Neuronal stem cell (in vitro differentiated cells): ENCODE results near the gene PAK3.

Experiments
- DNase-seq: peaks from one replicate; pipeline ENCODE4 v3.0.0-alpha.2; 2013; ENCODE audit warnings: low spot score
- H2AFZ ChIP-seq: one replicate; pipeline ENCODE4 v1.6.1; 2013; ENCODE audit warnings: mild to moderate bottlenecking, low read length, inconsistent platforms
- H2AK5ac ChIP-seq: 2 replicates; pipeline ENCODE4 v1.6.1; 2013; ENCODE audit warnings: low read depth, mild to moderate bottlenecking, inconsistent platforms, low read length, moderate library complexity, mixed read lengths
- H2BK120ac ChIP-seq: 2 replicates; pipeline ENCODE4 v1.6.1; 2013; ENCODE audit warnings: low read depth, mild to moderate bottlenecking, inconsistent platforms, low read length, moderate library complexity, mixed read lengths
- H2BK12ac ChIP-seq: one replicate; pipeline ENCODE4 v1.6.1; 2013; ENCODE audit warnings: low read length, inconsistent platforms
- H2BK15ac ChIP-seq: 2 replicates; pipeline ENCODE4 v1.6.1; 2013; ENCODE audit warnings: mild to moderate bottlenecking, low read length, inconsistent platforms, mixed read lengths
- H2BK5ac ChIP-seq: one replicate; pipeline ENCODE4 v1.6.1; 2013; ENCODE audit warnings: inconsistent platforms, mild to moderate bottlenecking, low read length, moderate library complexity
- H3K14ac ChIP-seq: one replicate; pipeline ENCODE4 v1.6.1; 2013; ENCODE audit warnings: low read length, inconsistent platforms
- H3K18ac ChIP-seq: 2 replicates; pipeline ENCODE4 v1.6.1; 2013; ENCODE audit warnings: low read length, inconsistent platforms
- H3K23ac ChIP-seq: 2 replicates; pipeline ENCODE4 v1.6.1; 2013; ENCODE audit warnings: low read depth, mild to moderate bottlenecking, mixed read lengths, low read length, inconsistent platforms; ENCODE audit not compliant: poor library complexity
- H3K27ac ChIP-seq: replicated peaks from 3 replicates; pipeline ENCODE4 v1.5.1; 2013; ENCODE audit warnings: low read length, inconsistent platforms
- H3K27me3 ChIP-seq, 3 experiments: 2 replicates each; pipeline ENCODE4 v1.6.1; 2013; ENCODE audit warnings: low read length in 3 of 3, mild to moderate bottlenecking in 2 of 3, inconsistent platforms in 1 of 3, low read depth in 1 of 3, mixed read lengths in 1 of 3, moderate library complexity in 1 of 3; ENCODE audit not compliant: control insufficient read depth in 3 of 3, insufficient read depth in 3 of 3
- H3K36me3 ChIP-seq, 2 donors: replicated peaks in 1 of 2; 2 replicates each; pipeline ENCODE4 v1.6.1; 2013; ENCODE audit warnings: low read length in 2 of 2; ENCODE audit not compliant: control insufficient read depth in 2 of 2, insufficient read depth in 2 of 2
- H3K4ac ChIP-seq: 2 replicates; pipeline ENCODE4 v1.6.1; 2013; ENCODE audit warnings: inconsistent platforms, mild to moderate bottlenecking, low read length, moderate library complexity
- H3K4me1 ChIP-seq, 2 donors: 1 replicate in 1 of 2; 2 replicates in 1 of 2; pipeline ENCODE4 v1.6.1; 2013; ENCODE audit warnings: low read length in 2 of 2, low read depth in 1 of 2; ENCODE audit not compliant: control insufficient read depth in 2 of 2, insufficient read depth in 1 of 2
- H3K4me2 ChIP-seq: one replicate; pipeline ENCODE4 v1.6.1; 2013; ENCODE audit warnings: mild to moderate bottlenecking, low read length, inconsistent platforms; ENCODE audit not compliant: insufficient read depth, poor library complexity, severe bottlenecking
- H3K4me3 ChIP-seq, 2 donors: 2 replicates each; pipeline ENCODE4 v1.5.1; 2013; ENCODE audit warnings: low read length in 2 of 2, mild to moderate bottlenecking in 2 of 2, inconsistent platforms in 1 of 2, moderate library complexity in 1 of 2
- H3K79me1 ChIP-seq: one replicate; pipeline ENCODE4 v1.6.1; 2013; ENCODE audit warnings: low read depth, mild to moderate bottlenecking, inconsistent platforms, low read length, moderate library complexity
- H3K9ac ChIP-seq: one replicate; pipeline ENCODE4 v1.6.1; 2013; ENCODE audit warnings: mild to moderate bottlenecking, low read depth, low read length, inconsistent platforms; ENCODE audit not compliant: poor library complexity
- H3K9me3 ChIP-seq, 2 donors: replicated peaks in 1 of 2; 2 replicates each; pipeline versions ENCODE3 to v1.6.1; 2013; ENCODE audit warnings: low read length in 2 of 2, mild to moderate bottlenecking in 2 of 2, inconsistent platforms in 1 of 2, low read depth in 1 of 2, mixed read lengths in 1 of 2, moderate library complexity in 1 of 2; ENCODE audit not compliant: control insufficient read depth in 2 of 2, insufficient read depth in 1 of 2
- H4K8ac ChIP-seq: one replicate; pipeline ENCODE4 v1.6.1; 2013; ENCODE audit warnings: low read depth, mild to moderate bottlenecking, inconsistent platforms, low read length, moderate library complexity
- H4K91ac ChIP-seq: one replicate; pipeline ENCODE4 v1.6.1; 2013; ENCODE audit warnings: low read length, low read depth, mild to moderate bottlenecking, inconsistent platforms; ENCODE audit not compliant: poor library complexity
- WGBS, 2 donors: extraction: QIAGEN DNeasy Blood & Tissue Kit; methylation state at CpG; one replicate each; pipeline ENCODE4 v1.1.7; 2013; ENCODE audit warnings: missing lambda C conversion rate in 2 of 2, mixed read lengths in 1 of 2; ENCODE audit not compliant: insufficient read length in 2 of 2, insufficient replicate concordance in 1 of 2; ENCODE audit errors: extremely low coverage in 2 of 2; 5-methylcytosine and 5-hydroxymethylcytosine counted together

Gene PAK3

DNA sequence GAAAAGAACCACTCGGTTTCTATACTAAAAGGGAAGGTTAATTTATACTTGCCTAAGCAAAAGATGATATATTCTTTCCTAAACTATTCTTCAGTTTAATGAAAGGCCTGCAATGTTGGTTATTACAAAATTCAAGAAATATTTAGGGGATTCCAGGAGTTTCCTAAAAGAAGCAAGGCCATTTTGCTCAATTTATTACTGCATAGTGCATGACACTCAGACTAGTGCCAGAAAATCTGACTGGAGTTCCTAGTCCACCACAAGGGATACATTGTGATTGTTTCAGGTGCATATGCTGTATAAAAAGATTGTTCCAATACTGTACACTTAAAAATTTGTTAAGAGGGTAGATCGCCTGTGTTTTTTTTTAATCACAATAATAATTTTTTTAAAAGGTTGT lies 95.6 kb downstream of the PAK3 start:
- H2BK12ac ChIP-seq: no peak overlapping the region
- H2BK5ac ChIP-seq: no peak overlapping the region
- no peak overlapping the region for H3K4me3 ChIP-seq
- H3K79me1 ChIP-seq: no peaks in the 10 kb centered on the region
- no peak overlapping the region for H2BK120ac ChIP-seq
- no peak overlapping the region for H2BK15ac ChIP-seq
- H3K4me2 ChIP-seq: no peak overlapping the region
- no peak overlapping the region for H3K27ac ChIP-seq
- DNase-seq: no peak
- WGBS, 2 donors: no CpG with 5 or more reads among the region's 2 CpGs
- peaks cover 0 to 7% (median 0%) of the 10 kb centered on the region in 3 experiments for H3K27me3 ChIP-seq
- no peak overlapping the region for H3K4ac ChIP-seq
- no peak overlapping the region for H2AFZ ChIP-seq
- no peaks in the 10 kb centered on the region for H3K4me1 ChIP-seq
- H3K18ac ChIP-seq: no peak overlapping the region
- H3K36me3 ChIP-seq: no peaks in the 10 kb centered on the region
- no peak overlapping the region for H4K8ac ChIP-seq
- no peaks in the 10 kb centered on the region for H3K9me3 ChIP-seq
- no peak overlapping the region for H3K9ac ChIP-seq
- no peak overlapping the region for H3K23ac ChIP-seq
- no peak overlapping the region for H4K91ac ChIP-seq
- no peak overlapping the region for H2AK5ac ChIP-seq
- H3K14ac ChIP-seq: no peak overlapping the region

DNA sequence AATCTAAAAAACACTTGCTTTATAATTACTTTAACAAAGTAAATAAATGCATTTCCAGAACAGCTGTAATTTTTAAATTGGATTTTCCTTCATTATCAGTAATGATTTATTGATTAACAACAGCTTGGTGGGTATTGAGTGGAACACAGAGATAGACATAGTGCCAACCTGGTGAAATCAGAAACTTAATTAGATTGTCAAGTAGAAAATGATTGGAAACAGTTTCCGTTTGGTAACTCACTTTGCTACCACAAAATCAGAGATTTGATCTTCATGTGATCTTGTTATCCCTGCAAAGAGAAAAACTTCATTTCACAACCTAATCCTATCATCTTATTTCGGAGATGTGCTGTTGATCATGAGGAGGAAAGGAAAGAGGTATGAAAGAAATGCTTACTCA lies 103.5 kb downstream of the PAK3 start:
- no peaks in the 10 kb centered on the region for H3K36me3 ChIP-seq
- no peak overlapping the region for H2AK5ac ChIP-seq
- H3K79me1 ChIP-seq: no peaks in the 10 kb centered on the region
- no peak overlapping the region for H3K4ac ChIP-seq
- H3K4me3 ChIP-seq: no peak overlapping the region
- no peaks in the 10 kb centered on the region for H3K9me3 ChIP-seq
- peaks cover 0 to 2% of the 10 kb centered on the region in 2 donors for H3K4me1 ChIP-seq
- H2BK12ac ChIP-seq: no peak overlapping the region
- no peak overlapping the region for H2AFZ ChIP-seq
- no peak overlapping the region for H3K23ac ChIP-seq
- H3K27ac ChIP-seq: no peak overlapping the region
- H3K18ac ChIP-seq: no peak overlapping the region
- H3K9ac ChIP-seq: no peak overlapping the region
- H3K14ac ChIP-seq: no peak overlapping the region
- no peak overlapping the region for H2BK5ac ChIP-seq
- no peak overlapping the region for H2BK15ac ChIP-seq
- no peak for DNase-seq
- no peak overlapping the region for H4K91ac ChIP-seq
- WGBS, 2 donors: no CpG with 5 or more reads among the region's 2 CpGs
- peaks cover 0 to 4% (median 0%) of the 10 kb centered on the region in 3 experiments for H3K27me3 ChIP-seq
- H3K4me2 ChIP-seq: no peak overlapping the region
- no peak overlapping the region for H4K8ac ChIP-seq
- no peak overlapping the region for H2BK120ac ChIP-seq

DNA sequence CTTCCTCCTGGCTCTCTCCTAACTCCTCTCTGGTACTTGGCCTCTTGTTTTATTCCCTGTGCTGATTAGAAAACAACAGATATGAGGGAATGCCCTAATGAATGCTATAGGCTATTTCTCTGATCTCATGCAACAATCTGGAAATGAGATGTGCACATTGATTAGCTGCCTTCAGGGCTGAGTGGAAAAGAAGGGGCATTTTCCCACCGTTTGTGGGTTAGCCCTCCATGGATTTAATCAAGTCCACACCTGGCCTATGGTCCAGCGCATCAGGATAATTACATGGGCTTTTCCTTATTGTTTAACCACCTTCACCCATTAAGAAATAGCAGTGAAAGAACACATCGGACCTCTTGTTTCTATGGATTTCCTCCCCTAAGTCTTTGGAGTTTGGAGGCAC lies 104.3 kb downstream of the PAK3 start:
- H3K4me2 ChIP-seq: no peak overlapping the region
- H3K27me3 ChIP-seq: peaks cover 0 to 4% (median 0%) of the 10 kb centered on the region in 3 experiments
- H3K27ac ChIP-seq: no peak overlapping the region
- H3K79me1 ChIP-seq: no peaks in the 10 kb centered on the region
- H2AFZ ChIP-seq: no peak overlapping the region
- DNase-seq: no peak
- H2BK5ac ChIP-seq: no peak overlapping the region
- H3K4ac ChIP-seq: no peak overlapping the region
- no peak overlapping the region for H3K23ac ChIP-seq
- no peak overlapping the region for H4K91ac ChIP-seq
- H3K18ac ChIP-seq: no peak overlapping the region
- H4K8ac ChIP-seq: no peak overlapping the region
- H2AK5ac ChIP-seq: no peak overlapping the region
- H2BK120ac ChIP-seq: no peak overlapping the region
- no peak overlapping the region for H3K4me3 ChIP-seq
- H3K14ac ChIP-seq: no peak overlapping the region
- H3K4me1 ChIP-seq: peaks cover 0 to 2% of the 10 kb centered on the region in 2 donors
- H3K9ac ChIP-seq: no peak overlapping the region
- no peak overlapping the region for H2BK15ac ChIP-seq
- no CpG with 5 or more reads among the region's 3 CpGs for WGBS, 2 donors
- H2BK12ac ChIP-seq: no peak overlapping the region
- no peaks in the 10 kb centered on the region for H3K36me3 ChIP-seq
- H3K9me3 ChIP-seq: no peaks in the 10 kb centered on the region

DNA sequence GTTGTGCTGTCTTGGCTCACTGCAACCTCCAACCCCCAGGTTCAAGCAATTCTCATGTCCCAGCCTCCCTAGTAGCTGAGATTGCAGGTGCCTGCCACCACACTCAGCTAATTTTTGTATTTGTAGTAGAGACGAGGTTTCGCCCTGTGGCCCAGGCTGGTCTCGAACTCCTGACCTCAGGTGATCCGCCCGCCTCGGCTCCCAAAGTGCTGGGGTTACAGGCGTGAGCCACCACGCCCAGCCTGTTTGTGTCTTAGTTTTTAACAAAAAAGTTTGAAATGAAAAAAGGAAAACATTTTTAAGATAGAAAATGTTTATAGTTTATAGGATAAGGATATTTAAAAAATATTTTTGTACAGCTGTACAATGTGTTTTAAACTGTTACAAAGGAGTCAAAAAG lies 111.9 kb downstream of the PAK3 start:
- no peaks in the 10 kb centered on the region for H3K9me3 ChIP-seq
- no peak overlapping the region for H3K14ac ChIP-seq
- no peak overlapping the region for H3K4ac ChIP-seq
- no peak overlapping the region for H2AK5ac ChIP-seq
- no peaks in the 10 kb centered on the region for H3K4me1 ChIP-seq
- H3K18ac ChIP-seq: no peak overlapping the region
- H3K4me3 ChIP-seq: no peak overlapping the region
- H3K27ac ChIP-seq: no peak overlapping the region
- H4K91ac ChIP-seq: no peak overlapping the region
- DNase-seq: no peak
- H2BK15ac ChIP-seq: no peak overlapping the region
- no peak overlapping the region for H4K8ac ChIP-seq
- no peak overlapping the region for H3K4me2 ChIP-seq
- WGBS, 2 donors: no CpG with 5 or more reads among the region's 8 CpGs
- H2BK5ac ChIP-seq: no peak overlapping the region
- H3K36me3 ChIP-seq: no peaks in the 10 kb centered on the region
- H2BK12ac ChIP-seq: no peak overlapping the region
- H3K23ac ChIP-seq: no peak overlapping the region
- no peak overlapping the region for H3K9ac ChIP-seq
- no peak overlapping the region for H2AFZ ChIP-seq
- no peaks in the 10 kb centered on the region for H3K79me1 ChIP-seq
- no peak overlapping the region for H2BK120ac ChIP-seq
- peaks cover 0 to 5% (median 0%) of the 10 kb centered on the region in 3 experiments for H3K27me3 ChIP-seq
